Kidney (tissue), 14 donors: ENCODE data around the gene WDR46. TPM values are rescaled to one million over a fixed set of nuclear protein-coding genes. Genes with fewer than 3 reads are reported as not detected.

Experiments
- DNase-seq, 5 donors: peaks; one replicate each; pipeline ENCODE4 v3.0.0-alpha.2; 2013 to 2020
- FAIRE-seq: peaks from 2 replicates; lab custom pipeline; 2012; peaks lifted over from hg19 to GRCh38; lab: Jason Lieb, UNC
- H3K27ac ChIP-seq, 2 donors: one replicate each; pipeline ENCODE4 v1.7.0; 2013; ENCODE audit warnings: low read depth in 2 of 2, low read length in 2 of 2, inconsistent platforms in 1 of 2
- H3K27me3 ChIP-seq: one replicate; pipeline ENCODE4 v1.7.1; 2013; ENCODE audit warnings: low read length, inconsistent platforms; ENCODE audit not compliant: control insufficient read depth, insufficient read depth
- H3K36me3 ChIP-seq, 3 donors: one replicate each; pipeline versions ENCODE4 v1.7.0 to v1.7.1; 2013; ENCODE audit warnings: low read length in 3 of 3, control low read depth in 1 of 3, inconsistent platforms in 1 of 3; ENCODE audit not compliant: insufficient read depth in 3 of 3, control insufficient read depth in 2 of 3
- H3K4me1 ChIP-seq, 3 donors: one replicate each; pipeline versions ENCODE4 v1.7.0 to v1.7.1; 2013; ENCODE audit warnings: low read length in 3 of 3, inconsistent platforms in 1 of 3, low read depth in 1 of 3; ENCODE audit not compliant: control insufficient read depth in 2 of 3, insufficient read depth in 2 of 3
- H3K4me3 ChIP-seq, 3 donors: one replicate each; pipeline versions ENCODE4 v1.7.0 to v1.8.1; 2013; ENCODE audit warnings: low read length in 3 of 3, control low read depth in 1 of 3, inconsistent platforms in 1 of 3
- H3K9ac ChIP-seq, 3 donors: one replicate each; pipeline versions ENCODE4 v1.7.0 to v1.7.1; 2013; ENCODE audit warnings: low read length in 3 of 3, control low read depth in 1 of 3, inconsistent platforms in 1 of 3
- H3K9me3 ChIP-seq, 3 donors: one replicate each; pipeline versions ENCODE4 v1.7.0 to v1.7.1; 2013; ENCODE audit warnings: low read length in 3 of 3, control low read depth in 1 of 3, inconsistent platforms in 1 of 3; ENCODE audit not compliant: control insufficient read depth in 2 of 3, insufficient read depth in 1 of 3
- CTCF ChIP-seq: IDR thresholded peaks from 3 replicates; pipeline ENCODE4 v1.5.1; 2012; ENCODE audit warnings: mild to moderate bottlenecking, moderate library complexity, borderline replicate concordance; ENCODE audit not compliant: insufficient read depth; ENCODE audit errors: extremely low read depth
- intact Hi-C: fragments of 100-400 bp; cut with DNase I; formaldehyde crosslinking; loops from one replicate; pipeline ENCODE4 v1.11.1; 2022
- polyA plus RNA-seq: library from polyadenylated mRNA; stranded (reverse); fragments of 350-450 nt; fragmentation: Illumina TruSeq; extraction: RNeasy Lipid Tissue Mini Kit (QIAGEN cat#74804); gene quantifications from one replicate; pipeline ENCODE4 v1.2.3, GENCODE V29; 2014; ENCODE audit warnings: low read depth, low replicate concordance; ENCODE audit not compliant: insufficient read depth
- total RNA-seq: library from RNA; stranded (reverse); fragmentation: NEBNext Ultra II Directional; extraction: Animal tissue kit (Norgen Biotek cat#: 25700); gene quantifications from one replicate; pipeline ENCODE4 v1.2.1, GENCODE V29; 2021
- donor health status: control.
- donor health status: control.
- donor health status: control.
- donor health status: control.
- donor health status: control.
- donor health status: DM: yes; HTN: yes; CAD: no.
- donor health status: Normal renal cell carcinoma (clear cell type).

WDR46 gene
- total and polyA plus RNA-seq, 2 donors from 2014 or later: 40.3 to 46.5 TPM

GRCh38 chr6:33237741-33238140 lies 51.3 kb downstream of the WDR46 start:
- DNase-seq (peak in 4 of 5 donors; percentile 22 to 42 (median 30)), FAIRE-seq (no peak)
- Histone ChIP-seq H3K36me3 (no peaks in the 10 kb centered on the region), H3K4me1 (no peaks in the 10 kb centered on the region), H3K9ac (no peak overlapping the region), H3K9me3 (no peaks in the 10 kb centered on the region), H3K4me3 (no peak overlapping the region), H3K27ac (no peak overlapping the region), H3K27me3 (no peaks in the 10 kb centered on the region)
- TF ChIP-seq CTCF: no peak
- intact Hi-C loops: no loop called here

GRCh38 chr6:33236852-33237251 lies 52.2 kb downstream of the WDR46 start:
- Histone ChIP-seq H3K9ac (no peak overlapping the region), H3K27me3 (no peaks in the 10 kb centered on the region), H3K36me3 (no peaks in the 10 kb centered on the region), H3K4me1 (no peaks in the 10 kb centered on the region), H3K27ac (no peak overlapping the region), H3K4me3 (no peak overlapping the region), H3K9me3 (no peaks in the 10 kb centered on the region)
- intact Hi-C loops: no loop called here
- FAIRE-seq (no peak), DNase-seq (no peak)
- no peak for TF ChIP-seq CTCF

- no peak for TF ChIP-seq CTCF
- Histone ChIP-seq H3K9ac (no peak overlapping the region), H3K9me3 (no peaks in the 10 kb centered on the region), H3K27ac (no peak overlapping the region), H3K27me3 (no peaks in the 10 kb centered on the region), H3K4me1 (no peaks in the 10 kb centered on the region), H3K4me3 (no peak overlapping the region), H3K36me3 (no peaks in the 10 kb centered on the region)
- DNase-seq: no peak
- FAIRE-seq: no peak
- intact Hi-C loops: no loop called here
These were observed 52.7 kb downstream of the WDR46 start for GRCh38 chr6:33236328-33236727.

GRCh38 chr6:33235221-33235634 lies 53.8 kb downstream of the WDR46 start:
- H3K9me3 ChIP-seq: no peaks in the 10 kb centered on the region
- intact Hi-C loops: no loop called here
- no peak overlapping the region for H3K9ac ChIP-seq
- TF ChIP-seq CTCF: no peak
- no peak for FAIRE-seq
- no peak overlapping the region for H3K27ac ChIP-seq
- H3K27me3 ChIP-seq: no peaks in the 10 kb centered on the region
- H3K4me3 ChIP-seq: no peak overlapping the region
- no peaks in the 10 kb centered on the region for H3K4me1 ChIP-seq
- no peaks in the 10 kb centered on the region for H3K36me3 ChIP-seq
- peak in 4 of 5 donors; percentile 65 to 86 (median 78) for DNase-seq
